HG02938 (cell line): ENCODE data around the gene FLG2.
"Not testable (repeated sequence)": the region's sequence is repeated elsewhere in the genome, so short reads cannot be mapped to it uniquely, and the experiment has no call there.

ENCODE experiments used
- ATAC-seq: cut with Tn5 transposase; IDR thresholded peaks from one replicate; pipeline ENCODE4 v1.9.1; 2021; ENCODE audit warnings: mild to moderate bottlenecking, moderate library complexity; ENCODE audit not compliant: unreplicated experiment

FLG2 gene

GRCh38 chr1:152313319-152313801 lies 46.4 kb downstream of the FLG2 start:
- ATAC-seq = no peak

GRCh38 chr1:152312169-152312568 lies 47.6 kb downstream of the FLG2 start:
- not testable (repeated sequence) for ATAC-seq

- ATAC-seq = no peak
These were observed 49.9 kb downstream of the FLG2 start for GRCh38 chr1:152309955-152310354.

GRCh38 chr1:152309320-152309901 lies 50.4 kb downstream of the FLG2 start:
- not testable (repeated sequence) for ATAC-seq

- not testable (repeated sequence) for ATAC-seq
These were observed 51.0 kb downstream of the FLG2 start for GRCh38 chr1:152308758-152309157.

- not testable (repeated sequence) for ATAC-seq
These were observed 51.8 kb downstream of the FLG2 start for GRCh38 chr1:152307970-152308369.

- ATAC-seq = not testable (repeated sequence)
These were observed 53.7 kb downstream of the FLG2 start for GRCh38 chr1:152306123-152306522.

GRCh38 chr1:152304773-152305172 lies 55.0 kb downstream of the FLG2 start:
- ATAC-seq = not testable (repeated sequence)

- ATAC-seq = not testable (repeated sequence)
These were observed 56.5 kb downstream of the FLG2 start for GRCh38 chr1:152303139-152303872.
